ENCODE data around the gene MT4. TPM values are rescaled to one million over a fixed set of nuclear protein-coding genes. Genes with fewer than 3 reads are reported as not detected.

Gene MT4
- total and polyA plus RNA-seq, 8 donors = not detected

- Histone ChIP-seq H3K9me3 (no peaks in the 10 kb centered on the region), H3K4me3 (no peak overlapping the region), H3K27me3 (peaks cover 0 to 17% (median 0%) of the 10 kb centered on the region in 3 donors), H3K27ac (no peak overlapping the region), H3K36me3 (no peaks in the 10 kb centered on the region), H3K4me1 (no peaks in the 10 kb centered on the region)
- no peak for DNase-seq
- 55 to 75% (median 64%) methylated on average over 4 of the region's 4 CpGs for WGBS, 5 donors
- TF ChIP-seq POLR2A (IDR thresholded peaks at IDR 0.05) (no peak), EP300 (IDR thresholded peaks at IDR 0.05) (no peak), POLR2AphosphoS5 (IDR thresholded peaks at IDR 0.05) (no peak), CTCF (IDR thresholded peaks at IDR 0.05) (no peak)
- intact Hi-C loops (cut with DNase I; ENCODE audit: low total_unique reads) = no loop called here
Observed at GRCh38 chr16:56532714-56533113, 32.2 kb upstream of the MT4 start.

- H3K4me1 ChIP-seq = no peaks in the 10 kb centered on the region
- peaks cover 0 to 17% (median 0%) of the 10 kb centered on the region in 3 donors for H3K27me3 ChIP-seq
- H3K9me3 ChIP-seq = no peaks in the 10 kb centered on the region
- DNase-seq = no peak
- intact Hi-C loops (cut with DNase I; ENCODE audit: low total_unique reads) = no loop called here
- WGBS, 5 donors = 67 to 87% (median 71%) methylated on average over 8 of the region's 8 CpGs
- no peak overlapping the region for H3K27ac ChIP-seq
- H3K36me3 ChIP-seq = no peaks in the 10 kb centered on the region
- TF ChIP-seq POLR2AphosphoS5 (IDR thresholded peaks at IDR 0.05) = no peak
- TF ChIP-seq POLR2A (IDR thresholded peaks at IDR 0.05) = no peak
- TF ChIP-seq EP300 (IDR thresholded peaks at IDR 0.05) = no peak
- no peak for TF ChIP-seq CTCF (IDR thresholded peaks at IDR 0.05)
- no peak overlapping the region for H3K4me3 ChIP-seq
Observed at GRCh38 chr16:56534847-56535383, 30.0 kb upstream of the MT4 start.

- TF ChIP-seq CTCF (IDR thresholded peaks at IDR 0.05) (no peak), POLR2AphosphoS5 (IDR thresholded peaks at IDR 0.05) (no peak), POLR2A (IDR thresholded peaks at IDR 0.05) (no peak), EP300 (IDR thresholded peaks at IDR 0.05) (no peak)
- 86 to 92% (median 89%) methylated on average over 7 of the region's 7 CpGs for WGBS, 5 donors
- no peak overlapping the region for H3K4me3 ChIP-seq
Observed at GRCh38 chr16:56538331-56538730, 26.5 kb upstream of the MT4 start.

GRCh38 chr16:56539656-56540055, 25.2 kb upstream of the MT4 start:
- WGBS, 5 donors = 50 to 61% (median 58%) methylated on average over 4 of the region's 4 CpGs
- DNase-seq = no peak
- Histone ChIP-seq H3K4me1 (no peaks in the 10 kb centered on the region), H3K9me3 (no peaks in the 10 kb centered on the region), H3K27ac (no peak overlapping the region), H3K4me3 (no peak overlapping the region), H3K36me3 (no peaks in the 10 kb centered on the region), H3K27me3 (peaks cover 0 to 18% (median 0%) of the 10 kb centered on the region in 3 donors)
- no peak for TF ChIP-seq EP300 (IDR thresholded peaks at IDR 0.05)
- no peak for TF ChIP-seq POLR2AphosphoS5 (IDR thresholded peaks at IDR 0.05)
- TF ChIP-seq POLR2A (IDR thresholded peaks at IDR 0.05) = no peak
- TF ChIP-seq CTCF (IDR thresholded peaks at IDR 0.05) = no peak
- intact Hi-C loops (cut with DNase I; ENCODE audit: low total_unique reads) = no loop called here

More at GRCh38 chr16:56538331-56538730, 26.5 kb upstream of the MT4 start:
- intact Hi-C loops (cut with DNase I; ENCODE audit: low total_unique reads) = no loop called here
- Histone ChIP-seq H3K4me1 (no peaks in the 10 kb centered on the region), H3K9me3 (no peaks in the 10 kb centered on the region), H3K36me3 (no peaks in the 10 kb centered on the region), H3K27ac (no peak overlapping the region), H3K27me3 (peaks cover 0 to 23% (median 0%) of the 10 kb centered on the region in 3 donors)
- no peak for DNase-seq

Data from stomach (tissue), 9 donors.